Astrocyte (in vitro differentiated cells and primary cell): ENCODE measurements around the gene PDIA2. TPM values are rescaled to one million over a fixed set of nuclear protein-coding genes. Genes with fewer than 3 reads are reported as not detected.
"Not testable (repeated sequence)": the region's sequence is repeated elsewhere in the genome, so short reads cannot be mapped to it uniquely, and the experiment has no call there.

Experiments used
- DNase-seq: peaks from one replicate; pipeline ENCODE4 v3.0.0-alpha.2; 2010; ENCODE audit warnings: low read depth
- FAIRE-seq: peaks from 2 replicates; lab custom pipeline; 2011; peaks lifted over from hg19 to GRCh38; lab: Jason Lieb, UNC
- H2AFZ ChIP-seq: 2 replicates; pipeline ENCODE4 v1.6.0; 2012; ENCODE audit warnings: low read depth, low read length, inconsistent platforms
- H3K27ac ChIP-seq: 2 replicates; pipeline ENCODE4 v1.5.1; 2011; ENCODE audit warnings: low read depth, low read length, inconsistent platforms
- H3K27me3 ChIP-seq: 2 replicates; pipeline ENCODE4 v1.6.0; 2011; ENCODE audit warnings: low read length, inconsistent platforms; ENCODE audit not compliant: insufficient read depth
- H3K36me3 ChIP-seq: 2 replicates; pipeline ENCODE4 v1.5.1; 2011; ENCODE audit warnings: low read length, inconsistent platforms; ENCODE audit not compliant: insufficient read depth
- H3K4me1 ChIP-seq: 2 replicates; pipeline ENCODE4 v1.5.1; 2011; ENCODE audit warnings: low read length, inconsistent platforms; ENCODE audit not compliant: insufficient read depth
- H3K4me2 ChIP-seq: 2 replicates; pipeline ENCODE4 v1.6.0; 2012; ENCODE audit warnings: low read length, inconsistent platforms
- H3K4me3 ChIP-seq: 2 replicates; pipeline ENCODE4 v1.5.1; 2011; ENCODE audit warnings: low read depth, mild to moderate bottlenecking, low read length, inconsistent platforms; ENCODE audit not compliant: insufficient read depth
- H3K79me2 ChIP-seq: 2 replicates; pipeline ENCODE4 v1.6.0; 2012; ENCODE audit warnings: mild to moderate bottlenecking, low read length, inconsistent platforms; ENCODE audit not compliant: insufficient read depth
- H3K9ac ChIP-seq: 2 replicates; pipeline ENCODE4 v1.6.0; 2012; ENCODE audit warnings: mild to moderate bottlenecking, low read length, inconsistent platforms
- H3K9me3 ChIP-seq: 2 replicates; pipeline ENCODE4 v1.5.1; 2012; ENCODE audit warnings: low read depth, mild to moderate bottlenecking, low read length, inconsistent platforms; ENCODE audit not compliant: insufficient read depth
- H4K20me1 ChIP-seq: 2 replicates; pipeline ENCODE4 v1.6.0; 2012; ENCODE audit warnings: low read length, inconsistent platforms; ENCODE audit not compliant: insufficient read depth
- H3K27ac Mint-ChIP-seq: one replicate; pipeline ENCODE4 v1.8.0; 2021; ENCODE audit warnings: mild to moderate bottlenecking, mixed read lengths; ENCODE audit not compliant: unreplicated experiment
- H3K27me3 Mint-ChIP-seq: one replicate; pipeline ENCODE4 v1.8.0; 2021; ENCODE audit warnings: low read depth, mixed read lengths; ENCODE audit not compliant: unreplicated experiment
- H3K36me3 Mint-ChIP-seq: one replicate; pipeline ENCODE4 v1.8.0; 2021; ENCODE audit warnings: low read depth, mixed read lengths; ENCODE audit not compliant: unreplicated experiment
- H3K4me1 Mint-ChIP-seq: one replicate; pipeline ENCODE4 v1.8.0; 2021; ENCODE audit warnings: low read depth, mixed read lengths; ENCODE audit not compliant: unreplicated experiment
- H3K4me3 Mint-ChIP-seq: one replicate; pipeline ENCODE4 v1.8.0; 2021; ENCODE audit warnings: mild to moderate bottlenecking, moderate library complexity, mixed read lengths; ENCODE audit not compliant: unreplicated experiment
- H3K9me3 Mint-ChIP-seq: one replicate; pipeline ENCODE4 v1.8.0; 2021; ENCODE audit warnings: mild to moderate bottlenecking, mixed read lengths; ENCODE audit not compliant: unreplicated experiment
- CTCF ChIP-seq: IDR thresholded peaks from 2 replicates; pipeline ENCODE4 v1.5.1; 2011; ENCODE audit warnings: low read depth, mild to moderate bottlenecking, inconsistent platforms, low read length, moderate library complexity; ENCODE audit not compliant: insufficient read depth
- EZH2 ChIP-seq: IDR thresholded peaks from 2 replicates; pipeline ENCODE4 v1.6.1; 2012; ENCODE audit warnings: mild to moderate bottlenecking, low read length, inconsistent platforms; ENCODE audit not compliant: insufficient read depth
- total RNA-seq: library from RNA; stranded (reverse); gene quantifications from 2 replicates; pipeline ENCODE4 v1.2.1, GENCODE V29; 2021

Gene PDIA2
- total RNA-seq, 1 donor from 2014 or later = 1.5 TPM

GRCh38 chr16:254461-254860 lies 28.5 kb upstream of the PDIA2 start:
- Histone ChIP-seq H3K4me1 (peaks cover 3% of the 10 kb centered on the region), H3K4me3 (no peak overlapping the region), H3K36me3 (peaks cover 2% of the 10 kb centered on the region), H3K27me3 (no peaks in the 10 kb centered on the region), H3K4me2 (no peak overlapping the region), H3K79me2 (no peaks in the 10 kb centered on the region), H2AFZ (no peak overlapping the region), H3K9ac (no peak overlapping the region), H3K9me3 (no peaks in the 10 kb centered on the region), H3K27ac (no peak overlapping the region), H4K20me1 (no peaks in the 10 kb centered on the region)
- TF ChIP-seq EZH2 (no peak), CTCF (no peak)
- FAIRE-seq = no peak
- H3K36me3 Mint-ChIP-seq = peaks cover 15% of the 10 kb centered on the region
- H3K9me3 Mint-ChIP-seq = no peaks in the 10 kb centered on the region
- no peak overlapping the region for H3K4me3 Mint-ChIP-seq
- H3K27ac Mint-ChIP-seq = no peak overlapping the region
- no peak for DNase-seq
- H3K27me3 Mint-ChIP-seq = no peaks in the 10 kb centered on the region
- peaks cover 9% of the 10 kb centered on the region for H3K4me1 Mint-ChIP-seq

GRCh38 chr16:255183-255582 lies 27.8 kb upstream of the PDIA2 start:
- H3K27me3 Mint-ChIP-seq = no peaks in the 10 kb centered on the region
- Histone ChIP-seq H3K4me1 (peaks cover 2% of the 10 kb centered on the region), H3K27ac (no peak overlapping the region), H3K4me2 (no peak overlapping the region), H3K4me3 (no peak overlapping the region), H4K20me1 (no peaks in the 10 kb centered on the region), H3K9me3 (no peaks in the 10 kb centered on the region), H3K9ac (no peak overlapping the region), H3K36me3 (peaks cover 2% of the 10 kb centered on the region), H3K79me2 (no peaks in the 10 kb centered on the region), H3K27me3 (no peaks in the 10 kb centered on the region), H2AFZ (no peak overlapping the region)
- TF ChIP-seq EZH2 (no peak), CTCF (no peak)
- no peaks in the 10 kb centered on the region for H3K9me3 Mint-ChIP-seq
- DNase-seq (no peak), FAIRE-seq (no peak)
- no peak overlapping the region for H3K27ac Mint-ChIP-seq
- no peak overlapping the region for H3K4me3 Mint-ChIP-seq
- peaks cover 5% of the 10 kb centered on the region for H3K4me1 Mint-ChIP-seq
- H3K36me3 Mint-ChIP-seq = peaks cover 21% of the 10 kb centered on the region

GRCh38 chr16:258091-258490 lies 24.9 kb upstream of the PDIA2 start:
- not testable (repeated sequence) for H3K9ac ChIP-seq, H3K79me2 ChIP-seq, H4K20me1 ChIP-seq, H3K27ac Mint-ChIP-seq, H3K9me3 Mint-ChIP-seq, H3K4me3 Mint-ChIP-seq, FAIRE-seq, H3K4me1 ChIP-seq, H3K36me3 ChIP-seq, H3K9me3 ChIP-seq, H3K4me1 Mint-ChIP-seq, H3K4me3 ChIP-seq, H3K27me3 Mint-ChIP-seq, H3K27ac ChIP-seq, DNase-seq, H3K4me2 ChIP-seq, H2AFZ ChIP-seq, H3K27me3 ChIP-seq
- peaks cover 33% of the 10 kb centered on the region for H3K36me3 Mint-ChIP-seq
